ENCODE measurements around the gene ZNF606.

Gene ZNF606

DNA sequence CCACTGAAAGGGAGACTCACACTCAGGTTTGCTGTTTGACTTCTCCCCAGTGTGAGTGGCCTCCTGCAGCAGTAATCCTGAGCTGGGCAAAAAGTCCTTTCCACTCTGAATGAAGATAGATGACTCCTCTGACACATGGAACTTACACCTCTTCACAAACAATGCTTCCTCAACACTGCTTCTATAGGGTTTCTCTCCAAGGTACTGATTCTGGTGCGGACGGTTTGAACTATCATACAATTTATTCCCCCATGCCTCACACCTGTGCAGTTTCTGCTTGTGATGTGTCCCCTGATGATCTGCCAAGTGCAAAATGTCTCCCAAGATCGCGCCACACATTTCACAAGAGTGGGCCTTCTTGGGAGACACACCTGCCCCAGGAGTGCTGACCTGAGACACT, 75.0 kb downstream of the ZNF606 start:
- no peak for DNase-seq (ENCODE audit: low spot score)

Data from hematopoietic multipotent progenitor cell treated with erythropoietin and hydrocortisone succinate and interleukin-3 and kit ligand, for 17 days (in vitro differentiated cells).